GM19395 (cell line): ENCODE data around the gene WASHC2A.
"Not testable (repeated sequence)": the region's sequence is repeated elsewhere in the genome, so short reads cannot be mapped to it uniquely, and the experiment has no call there.

Experiments used
- ATAC-seq: cut with Tn5 transposase; IDR thresholded peaks from one replicate; pipeline ENCODE4 v1.9.1; 2021; ENCODE audit warnings: mild to moderate bottlenecking, moderate library complexity; ENCODE audit not compliant: unreplicated experiment

WASHC2A gene

DNA sequence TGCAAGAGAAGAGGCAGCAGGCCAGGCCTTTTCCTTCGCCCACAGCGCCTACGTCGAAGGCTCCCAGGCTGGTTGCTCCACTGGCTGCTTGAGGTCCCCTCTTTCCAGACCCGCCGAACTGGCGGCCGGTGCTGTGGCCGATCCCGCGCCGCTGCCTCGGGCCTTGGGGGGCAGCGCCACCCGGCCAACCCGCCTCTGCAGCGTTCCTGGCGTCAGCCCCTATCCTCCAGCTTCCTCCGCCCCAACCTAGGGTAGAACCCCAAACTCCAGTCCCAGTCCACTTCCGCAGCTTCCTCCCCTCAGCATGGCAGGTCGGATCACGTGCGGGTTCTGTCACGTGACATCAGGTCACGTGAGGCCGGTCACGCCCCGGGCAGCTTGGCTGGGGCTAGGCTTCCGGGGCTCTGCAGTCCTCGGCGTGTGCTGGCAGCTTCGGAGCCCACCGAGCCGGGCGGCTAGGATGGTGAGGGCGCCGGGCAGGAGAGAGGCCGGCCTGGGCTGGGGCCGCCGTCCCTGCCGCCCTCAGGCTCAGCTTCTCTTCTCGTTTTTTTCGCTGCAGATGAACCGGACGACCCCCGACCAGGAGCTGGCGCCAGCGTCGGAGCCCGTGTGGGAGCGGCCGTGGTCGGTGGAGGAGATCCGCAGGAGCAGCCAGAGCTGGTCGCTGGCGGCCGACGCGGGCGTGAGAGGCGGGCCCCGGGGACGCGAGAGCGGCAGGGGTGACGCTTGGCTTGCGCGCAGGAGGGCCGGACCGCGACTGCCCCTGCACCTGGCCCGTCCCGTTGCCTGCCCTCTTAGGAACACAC, at the start of gene WASHC2A:
Gene WASHC2A (plus strand): TSS at position 409 of the 806 bp plus-strand sequence. CDS start 52 bp downstream, at position 461.
- ATAC-seq: peak; percentile 86

GRCh38 chr10:50019279-50019678, 48.5 kb upstream of the WASHC2A start:
- not testable (repeated sequence) for ATAC-seq

DNA sequence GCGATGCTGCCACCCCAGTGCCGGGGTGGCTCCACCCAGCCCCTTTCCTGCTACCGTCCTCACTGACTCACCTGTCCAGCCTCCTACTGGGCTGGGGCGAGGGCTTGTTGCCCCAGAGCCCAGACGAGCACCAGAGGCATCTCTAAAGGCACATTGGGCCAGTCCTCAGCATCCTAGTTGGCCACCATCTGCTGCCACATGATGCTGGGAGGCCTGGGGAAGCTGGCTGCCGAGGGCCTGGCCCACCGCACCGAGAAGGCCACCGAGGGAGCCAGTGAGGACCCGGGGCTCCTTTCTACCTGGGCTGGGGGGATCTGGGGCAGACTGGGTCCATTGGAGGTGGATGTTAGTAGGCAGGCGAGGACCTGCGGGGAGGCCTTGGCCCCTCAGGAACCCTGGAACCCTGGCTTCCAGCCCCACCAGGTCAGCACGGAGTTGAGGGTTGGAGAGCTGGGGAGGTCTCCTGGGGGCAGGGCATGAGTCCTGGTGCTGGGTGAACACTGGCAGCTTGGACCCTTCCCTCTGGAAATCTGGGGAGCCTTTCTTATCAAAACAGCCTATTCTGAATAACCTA, 47.2 kb upstream of the WASHC2A start:
- ATAC-seq: not testable (repeated sequence)

GRCh38 chr10:50021646-50022045, 46.1 kb upstream of the WASHC2A start:
- ATAC-seq: no peak

DNA sequence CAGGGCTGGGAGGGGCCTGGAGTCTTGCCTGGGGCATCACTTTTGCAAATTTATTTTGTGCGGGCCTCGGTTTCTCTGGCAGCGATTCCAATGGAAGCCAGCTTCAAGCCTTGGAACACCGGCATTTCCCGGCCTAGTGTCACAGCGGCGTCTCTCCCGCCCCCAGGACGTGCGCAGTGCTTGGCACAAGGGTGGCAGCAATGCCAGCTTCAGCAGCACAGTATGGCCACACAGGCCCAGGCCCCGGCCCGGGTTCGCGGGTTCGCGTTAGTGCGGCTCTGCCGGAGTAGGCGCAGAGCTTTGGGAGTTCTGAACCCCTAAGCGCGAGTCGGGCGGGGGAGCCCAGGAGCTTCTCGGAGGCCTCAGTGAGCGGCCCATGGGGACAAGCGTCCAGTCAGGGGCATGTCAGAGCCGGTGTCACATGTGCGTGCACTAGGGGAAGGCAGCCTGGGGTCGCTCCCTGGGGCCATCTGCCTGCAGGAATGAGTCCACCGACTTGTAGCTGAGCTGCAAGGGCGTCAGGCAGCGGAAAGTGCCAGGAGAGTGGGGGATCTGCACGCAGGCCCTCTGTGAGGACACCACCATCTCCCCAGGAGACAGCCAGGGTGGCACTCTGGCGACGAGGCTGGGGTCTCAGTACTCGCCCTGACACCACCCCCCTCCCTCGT, 42.9 kb upstream of the WASHC2A start:
- not testable (repeated sequence) for ATAC-seq

- ATAC-seq: no peak
These were observed 42.1 kb upstream of the WASHC2A start for GRCh38 chr10:50025627-50026026.

DNA sequence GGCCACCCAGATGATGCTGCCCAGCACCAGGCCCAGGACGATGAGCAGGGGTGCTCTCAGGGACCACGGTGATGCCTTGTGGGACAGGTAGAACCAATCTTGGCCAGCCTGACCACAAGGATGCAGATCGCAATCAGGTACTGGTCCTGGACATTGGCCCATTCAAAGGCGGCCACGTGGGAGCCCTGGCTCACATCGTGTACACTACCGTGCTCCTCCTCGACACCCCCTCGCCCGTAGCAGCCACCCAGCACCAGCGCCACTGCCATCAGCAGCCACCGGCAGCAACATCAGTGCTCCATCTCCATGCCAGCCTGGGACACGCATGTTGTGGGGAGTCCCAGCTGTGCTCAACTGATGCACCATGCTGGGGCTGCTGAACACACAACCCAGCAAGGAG, 40.6 kb upstream of the WASHC2A start:
- ATAC-seq: no peak

DNA sequence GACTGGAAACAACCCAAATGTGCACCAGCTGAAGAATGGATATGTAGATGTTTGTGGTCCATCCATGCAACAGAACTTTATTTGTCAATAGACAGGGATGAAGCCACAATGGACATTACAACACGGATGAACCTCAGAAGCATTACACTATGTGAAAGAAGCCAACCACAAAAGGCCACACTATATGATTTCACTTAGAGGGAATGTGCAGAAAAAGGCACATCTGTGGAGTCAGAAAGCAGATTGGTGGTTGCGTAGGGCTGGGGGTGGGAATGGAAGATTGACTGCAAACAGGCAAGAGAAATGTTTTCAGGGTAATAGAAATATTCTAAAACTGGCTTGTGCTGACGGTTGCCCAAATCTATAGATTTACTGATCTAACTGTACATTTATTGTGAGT, 34.3 kb upstream of the WASHC2A start:
- no peak for ATAC-seq

GRCh38 chr10:50035337-50035736, 32.4 kb upstream of the WASHC2A start:
- ATAC-seq: not testable (repeated sequence)

DNA sequence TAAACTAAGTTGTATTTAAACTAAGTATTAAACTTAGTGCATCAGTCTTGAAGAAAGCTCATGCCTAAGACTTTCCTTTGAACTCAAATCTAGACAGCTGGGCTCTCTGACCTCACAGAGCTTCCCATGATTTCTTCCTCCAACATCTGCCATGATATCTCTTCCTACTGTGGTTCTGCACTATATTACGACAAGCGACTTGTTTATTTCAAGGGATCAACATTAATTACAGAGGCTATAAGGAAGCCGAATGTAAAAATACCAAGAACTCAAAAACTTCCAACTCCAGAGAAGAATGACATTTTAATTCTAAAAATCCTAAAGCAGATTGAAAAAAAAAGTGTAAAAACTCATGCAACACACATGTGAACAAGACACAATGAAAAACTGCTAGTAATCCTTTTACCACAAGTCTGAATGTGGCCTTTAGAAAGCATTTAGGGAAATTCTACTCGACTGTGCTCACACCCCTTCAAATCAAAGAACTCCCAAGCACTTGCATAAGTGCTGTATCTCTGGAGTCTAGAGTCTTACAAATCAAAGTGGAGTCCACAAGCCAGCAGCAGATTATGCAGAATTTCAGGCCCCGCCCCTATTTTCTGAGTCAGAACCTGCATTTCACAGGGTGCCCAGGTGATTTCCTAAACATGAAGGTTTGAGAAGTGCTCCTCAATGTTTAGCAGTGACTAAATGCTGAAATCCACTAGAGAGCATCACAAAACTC, 22.7 kb upstream of the WASHC2A start:
- ATAC-seq: no peak

DNA sequence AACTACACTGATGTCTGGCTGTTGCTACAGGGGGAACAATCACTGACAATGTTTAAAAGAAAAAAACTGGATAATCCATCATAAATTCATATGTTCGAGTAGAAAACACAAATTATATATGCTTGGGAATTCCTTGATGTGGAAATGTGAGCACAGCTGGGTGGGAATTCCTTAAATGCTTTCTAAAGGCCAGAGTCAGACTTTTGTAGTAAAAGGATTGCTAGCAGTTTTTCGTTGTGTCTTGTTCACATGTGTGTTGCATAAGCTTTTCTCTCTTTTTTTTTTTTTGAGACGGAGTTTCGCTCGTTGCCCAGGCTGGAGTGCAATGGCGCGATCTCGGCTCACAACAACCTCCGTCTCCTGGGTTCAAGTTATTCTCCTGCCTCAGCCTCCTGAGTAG, 21.3 kb upstream of the WASHC2A start:
- not testable (repeated sequence) for ATAC-seq

GRCh38 chr10:50047594-50047993, 20.2 kb upstream of the WASHC2A start:
- ATAC-seq: not testable (repeated sequence)

DNA sequence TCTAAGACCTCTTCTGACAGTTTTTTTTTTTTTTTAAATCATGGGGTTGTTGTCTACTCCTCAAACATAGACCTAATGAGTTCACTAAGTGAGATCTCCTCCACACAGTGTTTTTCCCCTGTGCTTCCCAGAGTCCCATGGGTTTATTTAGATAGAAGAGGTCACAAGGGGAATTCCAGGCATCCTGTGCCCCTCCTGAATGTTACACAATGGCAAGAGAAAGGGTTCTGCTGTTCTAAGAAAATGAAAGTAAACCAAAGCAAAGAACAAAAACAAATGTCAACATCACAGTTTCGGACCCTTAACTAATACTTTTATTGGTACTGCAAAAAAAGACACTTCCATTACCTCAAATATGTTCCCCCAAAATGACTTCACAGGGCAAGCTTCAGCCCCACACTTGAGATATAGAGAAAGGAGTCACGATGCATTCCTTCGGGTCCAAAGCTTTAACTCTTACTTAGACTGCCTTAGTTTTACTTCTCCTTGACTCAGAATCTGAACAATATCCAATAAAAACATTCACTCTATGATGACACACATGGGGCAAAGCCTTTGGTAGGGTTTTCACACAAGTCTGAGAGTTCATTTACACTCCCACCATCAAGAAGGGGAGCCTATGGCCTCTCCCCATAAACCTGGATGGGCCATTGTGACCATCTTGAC, 15.6 kb upstream of the WASHC2A start:
- not testable (repeated sequence) for ATAC-seq

DNA sequence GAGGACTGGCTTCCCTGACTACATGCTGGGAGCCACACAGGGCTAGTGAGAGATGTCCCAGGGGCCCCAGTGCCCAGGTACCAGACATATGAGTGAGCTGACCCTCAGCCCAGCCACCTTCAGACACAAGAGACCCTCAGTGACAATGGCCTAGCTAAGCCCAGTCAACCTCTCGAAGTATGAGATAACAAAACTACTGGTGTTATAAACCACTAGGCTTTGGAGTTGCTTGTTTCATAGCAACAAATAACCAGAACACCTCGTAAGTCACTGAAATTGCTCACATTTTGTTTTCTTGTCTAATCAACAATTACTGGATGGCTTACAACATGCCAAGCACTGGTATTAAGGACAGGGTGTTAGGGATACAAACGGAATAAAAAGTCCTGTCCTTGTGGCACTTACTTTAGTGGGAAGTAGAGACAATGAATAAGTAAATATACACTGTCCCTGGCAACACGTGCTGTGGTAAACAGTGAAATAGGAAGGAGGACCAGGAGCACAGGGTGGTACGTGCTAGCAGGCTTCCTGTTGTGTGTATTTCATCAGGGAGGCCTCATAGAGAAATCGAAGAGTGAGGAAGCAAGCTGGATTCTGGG, 14.9 kb upstream of the WASHC2A start:
- ATAC-seq: not testable (repeated sequence)

DNA sequence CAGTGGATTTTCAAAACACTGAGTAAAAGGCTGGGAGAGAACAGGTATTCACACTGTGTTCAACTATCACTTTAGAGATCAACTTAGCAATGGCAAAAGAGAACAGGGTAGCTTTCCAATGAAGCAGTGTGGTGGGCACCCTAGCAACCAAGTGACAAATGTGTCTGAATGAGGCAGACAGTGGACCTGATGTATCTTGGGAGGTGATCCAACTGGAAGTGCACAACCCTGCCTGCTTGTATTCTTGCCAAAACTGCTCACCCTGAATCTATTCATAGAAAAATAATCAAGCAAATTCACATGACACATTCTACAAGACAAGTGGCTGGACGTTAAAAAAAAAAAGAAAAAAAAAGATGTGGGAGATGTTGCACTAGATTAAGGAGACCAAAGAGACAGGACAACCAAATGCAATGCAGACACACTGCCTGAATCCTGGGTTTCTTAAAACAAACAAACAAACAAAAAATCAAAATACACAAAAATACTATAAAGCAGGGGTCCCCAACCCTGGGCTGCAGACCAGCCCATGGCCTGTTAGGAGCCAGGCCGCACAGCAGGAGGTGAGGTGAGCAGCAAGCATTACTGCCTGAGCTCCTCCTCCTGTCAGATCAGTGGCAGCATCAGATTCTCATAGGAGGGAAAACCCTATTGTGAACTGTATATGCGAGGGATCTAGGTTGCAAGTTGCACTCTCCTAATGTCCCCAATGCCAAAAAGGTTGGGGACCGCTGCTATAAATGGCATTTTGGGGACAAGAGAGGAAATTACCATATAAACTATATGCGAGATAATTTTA, 12.1 kb upstream of the WASHC2A start:
- ATAC-seq: not testable (repeated sequence)

DNA sequence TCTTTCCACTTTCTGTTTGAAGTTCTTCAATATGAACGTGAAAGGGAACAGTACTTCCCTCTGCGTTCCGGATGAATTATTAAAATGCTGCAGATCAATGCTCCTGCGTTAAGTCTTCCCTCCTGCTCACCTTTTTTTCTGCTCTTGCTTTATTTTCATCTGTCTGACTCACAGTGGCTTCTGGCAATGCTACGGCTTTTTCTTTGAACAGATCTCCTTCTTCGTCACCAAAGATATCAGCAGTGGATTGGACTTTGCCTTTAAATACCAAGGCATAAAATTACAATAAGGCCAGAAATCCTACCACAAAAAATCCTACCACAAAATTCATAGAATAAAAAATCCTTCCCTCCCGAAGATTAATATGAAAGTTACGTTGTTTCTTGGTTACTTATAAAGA, 11.1 kb upstream of the WASHC2A start:
- not testable (repeated sequence) for ATAC-seq

- not testable (repeated sequence) for ATAC-seq
These were observed 9.0 kb upstream of the WASHC2A start for GRCh38 chr10:50058727-50059126.

GRCh38 chr10:50059946-50060345, 7.8 kb upstream of the WASHC2A start:
- ATAC-seq: not testable (repeated sequence)

GRCh38 chr10:50061548-50061947, 6.2 kb upstream of the WASHC2A start:
- ATAC-seq: not testable (repeated sequence)
